ENCODE measurements around the gene COPG1. TPM values are rescaled to one million over a fixed set of nuclear protein-coding genes. Genes with fewer than 3 reads are reported as not detected.

The COPG1 gene
- total RNA-seq, 1 donor from 2014 or later: 183 TPM

Small RNAs within 50 kb of the gene (microRNA-seq; reads per million reads assigned to microRNA genes)
- not detected for gene MIR6826 (ENCODE audit: borderline number of aligned reads)

Other genes with a start within 250 kb of the COPG1 start
- 1.8 TPM for gene EFCC1, start 248.3 kb upstream of the COPG1 start, total RNA-seq
- gene GP9, start 188.8 kb upstream of the COPG1 start, total RNA-seq: not detected
- 33.0 TPM for gene RAB43, start 127.8 kb upstream of the COPG1 start, total RNA-seq
- 23.4 TPM for gene ISY1, start 88.5 kb upstream of the COPG1 start, total RNA-seq
- 338 TPM for gene CNBP, start 65.7 kb upstream of the COPG1 start, total RNA-seq
- gene HMCES, start 29.3 kb downstream of the COPG1 start, total RNA-seq: 38.5 TPM
- 1.1 TPM for gene EFCAB12, start 179.0 kb downstream of the COPG1 start, total RNA-seq
- gene MBD4, start 190.3 kb downstream of the COPG1 start, total RNA-seq: 37.1 TPM
- 30.5 TPM for gene IFT122, start 190.6 kb downstream of the COPG1 start, total RNA-seq

Measured in mesenteric fat pad (tissue), 1 donor.